Measurements from ENCODE around the gene ZNF207. TPM values are rescaled to one million over a fixed set of nuclear protein-coding genes. Genes with fewer than 3 reads are reported as not detected.
"Not testable (repeated sequence)": the region's sequence is repeated elsewhere in the genome, so short reads cannot be mapped to it uniquely, and the experiment has no call there.

Gene ZNF207
- total RNA-seq, 1 donor from 2014 or later, result 240 TPM

GRCh38 chr17:32393904-32394303 is 43.9 kb downstream of the ZNF207 start:
- Mint-ChIP-seq H3K36me3 (peaks cover 7% of the 10 kb centered on the region), H3K27ac (no peak overlapping the region), H3K9me3 (peaks cover 4% of the 10 kb centered on the region), H3K4me3 (no peak overlapping the region), H3K4me1 (no peaks in the 10 kb centered on the region), H3K27me3 (ENCODE audit: low read depth) (no peaks in the 10 kb centered on the region)
- no peak for DNase-seq (ENCODE audit: low spot score in 2 of 2, unreplicated experiment in 2 of 2)
- TF ChIP-seq CTCF (IDR thresholded peaks at IDR 0.05; ENCODE audit: unreplicated experiment), result no peak

GRCh38 chr17:32396343-32396742 is 46.4 kb downstream of the ZNF207 start:
- no peaks in the 10 kb centered on the region for H3K27me3 Mint-ChIP-seq (ENCODE audit: low read depth)
- peaks cover 4% of the 10 kb centered on the region for H3K9me3 Mint-ChIP-seq
- TF ChIP-seq CTCF (IDR thresholded peaks at IDR 0.05; ENCODE audit: unreplicated experiment), result no peak
- H3K4me3 Mint-ChIP-seq, result no peak overlapping the region
- H3K4me1 Mint-ChIP-seq, result no peaks in the 10 kb centered on the region
- H3K36me3 Mint-ChIP-seq, result peaks cover 4% of the 10 kb centered on the region
- H3K27ac Mint-ChIP-seq, result no peak overlapping the region
- no peak for DNase-seq (ENCODE audit: low spot score in 2 of 2, unreplicated experiment in 2 of 2)

- no peak overlapping the region for H3K27ac Mint-ChIP-seq
Observed at GRCh38 chr17:32398946-32399345, 49.0 kb downstream of the ZNF207 start.

GRCh38 chr17:32410085-32410484 is 60.1 kb downstream of the ZNF207 start:
- H3K27ac Mint-ChIP-seq; H3K4me3 Mint-ChIP-seq; H3K9me3 Mint-ChIP-seq; H3K36me3 Mint-ChIP-seq; H3K27me3 Mint-ChIP-seq (ENCODE audit: low read depth); DNase-seq (ENCODE audit: low spot score in 2 of 2, unreplicated experiment in 2 of 2); H3K4me1 Mint-ChIP-seq: not testable (repeated sequence)

More at GRCh38 chr17:32398946-32399345, 49.0 kb downstream of the ZNF207 start:
- no peaks in the 10 kb centered on the region for H3K9me3 Mint-ChIP-seq
- no peaks in the 10 kb centered on the region for H3K4me1 Mint-ChIP-seq
- no peak for TF ChIP-seq CTCF (IDR thresholded peaks at IDR 0.05; ENCODE audit: unreplicated experiment)
- H3K27me3 Mint-ChIP-seq (ENCODE audit: low read depth), result no peaks in the 10 kb centered on the region
- DNase-seq (ENCODE audit: low spot score in 2 of 2, unreplicated experiment in 2 of 2), result no peak
- no peak overlapping the region for H3K4me3 Mint-ChIP-seq
- H3K36me3 Mint-ChIP-seq, result no peaks in the 10 kb centered on the region

GRCh38 chr17:32426894-32427293 is 76.9 kb downstream of the ZNF207 start:
- Mint-ChIP-seq H3K36me3 (no peaks in the 10 kb centered on the region), H3K4me1 (no peaks in the 10 kb centered on the region), H3K27me3 (ENCODE audit: low read depth) (no peaks in the 10 kb centered on the region), H3K9me3 (peaks cover 22% of the 10 kb centered on the region), H3K27ac (no peak overlapping the region), H3K4me3 (no peak overlapping the region)
- DNase-seq (ENCODE audit: low spot score in 2 of 2, unreplicated experiment in 2 of 2), result no peak
- no peak for TF ChIP-seq CTCF (IDR thresholded peaks at IDR 0.05; ENCODE audit: unreplicated experiment)

- no peak for DNase-seq (ENCODE audit: low spot score in 2 of 2, unreplicated experiment in 2 of 2)
- Mint-ChIP-seq H3K36me3 (no peaks in the 10 kb centered on the region), H3K4me1 (no peaks in the 10 kb centered on the region), H3K27me3 (ENCODE audit: low read depth) (no peaks in the 10 kb centered on the region), H3K27ac (no peak overlapping the region), H3K9me3 (peaks cover 22% of the 10 kb centered on the region), H3K4me3 (no peak overlapping the region)
- no peak for TF ChIP-seq CTCF (IDR thresholded peaks at IDR 0.05; ENCODE audit: unreplicated experiment)
Observed at GRCh38 chr17:32429598-32429997, 79.6 kb downstream of the ZNF207 start.

Small RNAs within 50 kb of the gene (microRNA-seq; reads per million reads assigned to microRNA genes)
- 0.88 reads per million for gene MIR632

Other genes starting within 250 kb of the ZNF207 start
- 31.7 to 36.9 TPM (median 34.6 TPM) in 3 replicates for gene RHOT1, start 207.7 kb upstream of the ZNF207 start, total RNA-seq
- gene RHBDL3, start 84.3 kb upstream of the ZNF207 start, total RNA-seq, result 1.1 to 1.2 TPM (median 1.2 TPM) in 3 replicates
- 31.4 to 34.3 TPM (median 32.1 TPM) in 3 replicates for gene C17orf75, start 8.0 kb upstream of the ZNF207 start, total RNA-seq
- 90.5 to 95.0 TPM (median 94.9 TPM) in 3 replicates for gene PSMD11, start 94.4 kb downstream of the ZNF207 start, total RNA-seq
- 4.5 to 4.8 TPM (median 4.6 TPM) in 3 replicates for gene CDK5R1, start 136.8 kb downstream of the ZNF207 start, total RNA-seq